KMS-11 (cell line): Measurements from ENCODE around the gene RBMS3.

Experiments
- H2AFZ ChIP-seq: fragments of 200-600 bp; sonication (generic); 2 replicates; pipeline ENCODE4 v1.6.1; 2016; ENCODE audit warnings: antibody characterized with exemption, mixed run types, low read depth
- H3K27ac ChIP-seq: fragments of 200-600 bp; sonication (generic); 2 replicates; pipeline ENCODE4 v1.6.1; 2016; ENCODE audit warnings: mild to moderate bottlenecking, mixed run types
- H3K27me3 ChIP-seq: fragments of 200-600 bp; sonication (generic); 2 replicates; pipeline ENCODE4 v1.6.1; 2017; ENCODE audit warnings: mild to moderate bottlenecking, low read depth, mixed run types, moderate library complexity; ENCODE audit not compliant: insufficient read depth
- H3K36me3 ChIP-seq: fragments of 200-600 bp; sonication (generic); 2 replicates; pipeline ENCODE4 v1.6.1; 2017; ENCODE audit warnings: mild to moderate bottlenecking, mixed run types; ENCODE audit not compliant: insufficient read depth
- H3K4me1 ChIP-seq: fragments of 200-600 bp; sonication (generic); 2 replicates; pipeline ENCODE4 v1.6.1; 2016; ENCODE audit warnings: mild to moderate bottlenecking, low read depth, mixed run types; ENCODE audit not compliant: poor library complexity, severe bottlenecking
- H3K4me2 ChIP-seq: fragments of 200-600 bp; sonication (generic); 2 replicates; pipeline ENCODE4 v1.7.0; 2016; ENCODE audit warnings: mild to moderate bottlenecking, mixed run types
- H3K4me3 ChIP-seq: fragments of 200-600 bp; sonication (generic); IDR thresholded peaks from 2 replicates; pipeline ENCODE4 v1.6.1; 2017; ENCODE audit warnings: low read depth, low read length, mixed read lengths; ENCODE audit not compliant: insufficient read depth
- H3K79me2 ChIP-seq: fragments of 200-600 bp; sonication (generic); 2 replicates; pipeline ENCODE4 v1.6.1; 2016; ENCODE audit warnings: low read depth, mixed run types; ENCODE audit not compliant: insufficient read depth
- H3K9ac ChIP-seq: fragments of 200-600 bp; sonication (generic); 2 replicates; pipeline ENCODE4 v1.6.1; 2016; ENCODE audit warnings: mild to moderate bottlenecking, mixed run types
- H4K20me1 ChIP-seq: fragments of 200-600 bp; sonication (generic); 2 replicates; pipeline ENCODE4 v1.6.1; 2016; ENCODE audit warnings: mild to moderate bottlenecking, mixed run types; ENCODE audit not compliant: insufficient read depth
- CTCF ChIP-seq: fragments of 200-600 bp; sonication (generic); conservative IDR thresholded peaks from 2 replicates; pipeline ENCODE4 v1.6.1; 2017; ENCODE audit warnings: low read depth, mild to moderate bottlenecking, antibody characterized with exemption, low read length, moderate library complexity, mixed read lengths

Gene RBMS3

DNA sequence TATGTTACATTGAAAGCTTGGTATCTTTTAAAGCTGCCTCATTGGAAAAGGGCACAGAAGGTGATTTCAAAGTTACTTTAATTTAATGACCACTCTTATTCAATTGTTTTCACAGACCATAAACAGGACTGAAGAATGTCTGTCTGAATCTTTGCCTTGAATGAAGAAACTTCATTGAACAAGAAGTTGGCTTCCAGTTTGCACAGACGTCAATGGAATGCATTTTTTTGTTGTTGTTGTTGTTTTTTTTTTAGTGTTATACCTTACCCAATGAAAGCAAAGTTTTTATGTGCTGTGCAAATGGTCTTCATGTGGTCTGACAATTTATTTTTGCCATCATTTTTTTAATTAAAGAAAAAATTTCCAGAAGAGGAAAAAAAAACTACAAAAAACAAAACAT is 722.9 kb downstream of the RBMS3 start:
- H3K4me1 ChIP-seq: no peaks in the 10 kb centered on the region
- H3K27me3 ChIP-seq: no peaks in the 10 kb centered on the region
- H3K36me3 ChIP-seq: no peaks in the 10 kb centered on the region
- no peaks in the 10 kb centered on the region for H3K79me2 ChIP-seq
- H3K4me2 ChIP-seq: no peak overlapping the region
- H3K4me3 ChIP-seq: no peak overlapping the region
- no peak overlapping the region for H2AFZ ChIP-seq
- no peak overlapping the region for H3K9ac ChIP-seq
- H3K27ac ChIP-seq: no peak overlapping the region
- TF ChIP-seq CTCF: no peak
- H4K20me1 ChIP-seq: no peaks in the 10 kb centered on the region

GRCh38 chr3:30004481-30004880 is 723.6 kb downstream of the RBMS3 start:
- TF ChIP-seq CTCF: no peak
- H3K4me3 ChIP-seq: no peak overlapping the region

GRCh38 chr3:30006111-30006510 is 725.2 kb downstream of the RBMS3 start:
- H3K36me3 ChIP-seq: no peaks in the 10 kb centered on the region
- no peak overlapping the region for H3K9ac ChIP-seq
- no peak overlapping the region for H2AFZ ChIP-seq
- no peaks in the 10 kb centered on the region for H3K27me3 ChIP-seq
- no peaks in the 10 kb centered on the region for H4K20me1 ChIP-seq
- no peaks in the 10 kb centered on the region for H3K79me2 ChIP-seq
- no peak overlapping the region for H3K4me3 ChIP-seq
- no peak overlapping the region for H3K27ac ChIP-seq
- no peak overlapping the region for H3K4me2 ChIP-seq
- H3K4me1 ChIP-seq: no peaks in the 10 kb centered on the region
- no peak for TF ChIP-seq CTCF

More at GRCh38 chr3:30004481-30004880, 723.6 kb downstream of the RBMS3 start:
- H3K9ac ChIP-seq: no peak overlapping the region
- no peak overlapping the region for H2AFZ ChIP-seq
- no peaks in the 10 kb centered on the region for H3K36me3 ChIP-seq
- no peaks in the 10 kb centered on the region for H3K27me3 ChIP-seq
- H4K20me1 ChIP-seq: no peaks in the 10 kb centered on the region
- H3K27ac ChIP-seq: no peak overlapping the region
- no peak overlapping the region for H3K4me2 ChIP-seq
- H3K79me2 ChIP-seq: no peaks in the 10 kb centered on the region
- H3K4me1 ChIP-seq: no peaks in the 10 kb centered on the region

DNA sequence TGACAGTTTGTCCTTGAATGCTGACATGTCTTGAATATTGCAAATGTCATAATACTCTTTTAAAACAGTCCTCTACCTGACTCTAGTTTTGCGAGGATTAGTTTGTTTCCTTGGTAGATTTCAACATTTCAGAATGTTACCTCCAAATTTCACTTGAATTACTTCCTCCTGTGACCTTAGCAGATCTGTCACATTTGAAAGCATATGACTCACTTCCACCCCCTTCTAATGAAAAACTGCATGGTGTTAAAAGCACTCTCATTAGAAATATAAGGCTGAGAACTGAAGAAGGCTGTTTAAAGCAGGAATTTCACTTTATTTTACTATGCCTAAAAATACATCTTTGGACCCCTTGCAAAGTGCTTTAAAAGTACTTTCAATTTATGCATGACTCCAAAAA is 726.8 kb downstream of the RBMS3 start:
- H3K36me3 ChIP-seq: no peaks in the 10 kb centered on the region
- no peak overlapping the region for H3K9ac ChIP-seq
- H3K27ac ChIP-seq: no peak overlapping the region
- TF ChIP-seq CTCF: no peak
- no peaks in the 10 kb centered on the region for H3K79me2 ChIP-seq
- H3K4me2 ChIP-seq: no peak overlapping the region
- H3K4me3 ChIP-seq: no peak overlapping the region
- H2AFZ ChIP-seq: no peak overlapping the region
- no peaks in the 10 kb centered on the region for H4K20me1 ChIP-seq
- H3K4me1 ChIP-seq: no peaks in the 10 kb centered on the region
- H3K27me3 ChIP-seq: no peaks in the 10 kb centered on the region
